ENCODE measurements around the gene SGMS2.

DNA sequence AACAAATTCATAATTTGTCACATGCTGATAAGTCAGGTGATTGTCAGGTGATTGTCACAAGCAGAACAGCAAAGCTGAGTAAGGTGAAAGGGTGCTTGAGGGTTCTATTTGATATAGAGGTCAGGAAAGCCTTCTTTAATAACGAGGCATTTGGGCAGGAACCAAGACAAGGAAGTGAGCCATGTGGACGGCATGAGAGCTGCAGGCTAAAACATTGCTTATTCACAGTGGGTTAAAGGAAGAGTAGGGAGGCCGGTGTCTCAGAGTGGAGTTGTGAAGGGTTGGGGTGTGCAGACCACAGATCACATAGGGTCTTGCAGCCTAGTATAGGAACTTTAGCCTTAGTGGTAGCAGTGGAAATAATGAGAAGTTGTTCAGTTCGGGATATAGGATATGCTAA, 75.3 kb downstream of the SGMS2 start:
- TF ChIP-seq TAF1 (IDR thresholded peaks at IDR 0.05; ENCODE audit: low read depth) (no peak), ZBTB7A (IDR thresholded peaks at IDR 0.05; ENCODE audit: low read depth) (no peak), EP300 (IDR thresholded peaks at IDR 0.05; ENCODE audit: borderline replicate concordance) (no peak), CREB1 (IDR thresholded peaks at IDR 0.05; ENCODE audit: low read depth) (no peak), YY1 (IDR thresholded peaks at IDR 0.05; ENCODE audit: low read depth) (no peak), RAD21 (IDR thresholded peaks at IDR 0.05; ENCODE audit: low read depth) (no peak), TEAD4 (IDR thresholded peaks at IDR 0.05) (no peak), NFIC (IDR thresholded peaks at IDR 0.05) (no peak), TCF12 (IDR thresholded peaks at IDR 0.05; ENCODE audit: low read depth) (no peak), EGR1 (IDR thresholded peaks at IDR 0.05) (no peak), CEBPB (IDR thresholded peaks at IDR 0.05) (no peak)
- TF ChIP-seq, protein P1, sequence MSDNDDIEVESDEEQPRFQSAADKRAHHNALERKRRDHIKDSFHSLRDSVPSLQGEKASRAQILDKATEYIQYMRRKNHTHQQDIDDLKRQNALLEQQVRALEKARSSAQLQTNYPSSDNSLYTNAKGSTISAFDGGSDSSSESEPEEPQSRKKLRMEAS (IDR thresholded peaks at IDR 0.05): no peak
- TF ChIP-seq, protein P2, sequence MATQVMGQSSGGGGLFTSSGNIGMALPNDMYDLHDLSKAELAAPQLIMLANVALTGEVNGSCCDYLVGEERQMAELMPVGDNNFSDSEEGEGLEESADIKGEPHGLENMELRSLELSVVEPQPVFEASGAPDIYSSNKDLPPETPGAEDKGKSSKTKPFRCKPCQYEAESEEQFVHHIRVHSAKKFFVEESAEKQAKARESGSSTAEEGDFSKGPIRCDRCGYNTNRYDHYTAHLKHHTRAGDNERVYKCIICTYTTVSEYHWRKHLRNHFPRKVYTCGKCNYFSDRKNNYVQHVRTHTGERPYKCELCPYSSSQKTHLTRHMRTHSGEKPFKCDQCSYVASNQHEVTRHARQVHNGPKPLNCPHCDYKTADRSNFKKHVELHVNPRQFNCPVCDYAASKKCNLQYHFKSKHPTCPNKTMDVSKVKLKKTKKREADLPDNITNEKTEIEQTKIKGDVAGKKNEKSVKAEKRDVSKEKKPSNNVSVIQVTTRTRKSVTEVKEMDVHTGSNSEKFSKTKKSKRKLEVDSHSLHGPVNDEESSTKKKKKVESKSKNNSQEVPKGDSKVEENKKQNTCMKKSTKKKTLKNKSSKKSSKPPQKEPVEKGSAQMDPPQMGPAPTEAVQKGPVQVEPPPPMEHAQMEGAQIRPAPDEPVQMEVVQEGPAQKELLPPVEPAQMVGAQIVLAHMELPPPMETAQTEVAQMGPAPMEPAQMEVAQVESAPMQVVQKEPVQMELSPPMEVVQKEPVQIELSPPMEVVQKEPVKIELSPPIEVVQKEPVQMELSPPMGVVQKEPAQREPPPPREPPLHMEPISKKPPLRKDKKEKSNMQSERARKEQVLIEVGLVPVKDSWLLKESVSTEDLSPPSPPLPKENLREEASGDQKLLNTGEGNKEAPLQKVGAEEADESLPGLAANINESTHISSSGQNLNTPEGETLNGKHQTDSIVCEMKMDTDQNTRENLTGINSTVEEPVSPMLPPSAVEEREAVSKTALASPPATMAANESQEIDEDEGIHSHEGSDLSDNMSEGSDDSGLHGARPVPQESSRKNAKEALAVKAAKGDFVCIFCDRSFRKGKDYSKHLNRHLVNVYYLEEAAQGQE (IDR thresholded peaks at IDR 0.05; ENCODE audit: low read depth): no peak
- TF ChIP-seq, protein P3, sequence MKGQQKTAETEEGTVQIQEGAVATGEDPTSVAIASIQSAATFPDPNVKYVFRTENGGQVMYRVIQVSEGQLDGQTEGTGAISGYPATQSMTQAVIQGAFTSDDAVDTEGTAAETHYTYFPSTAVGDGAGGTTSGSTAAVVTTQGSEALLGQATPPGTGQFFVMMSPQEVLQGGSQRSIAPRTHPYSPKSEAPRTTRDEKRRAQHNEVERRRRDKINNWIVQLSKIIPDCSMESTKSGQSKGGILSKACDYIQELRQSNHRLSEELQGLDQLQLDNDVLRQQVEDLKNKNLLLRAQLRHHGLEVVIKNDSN (IDR thresholded peaks at IDR 0.05): no peak

Measured in Ishikawa (cell line).